ENCODE data around the gene ALG14.

DNA sequence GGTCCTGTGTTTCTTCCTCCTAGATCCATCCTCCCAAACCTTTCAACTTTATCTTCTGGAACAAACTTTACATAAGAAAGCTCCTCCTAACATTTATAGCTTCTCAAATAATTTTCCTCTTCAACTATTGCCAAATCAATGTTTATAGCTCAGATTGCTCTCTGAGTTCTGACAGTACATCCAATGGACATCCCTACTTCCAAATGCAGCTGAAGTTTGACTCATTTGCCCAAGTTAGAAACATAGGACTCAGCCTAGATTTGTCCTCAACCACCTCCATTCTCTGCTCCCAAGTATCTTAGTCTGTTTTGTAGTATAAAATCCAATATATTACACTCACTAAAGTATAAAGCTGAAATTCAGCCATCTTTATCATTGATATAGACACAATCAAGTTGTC is 62.6 kb downstream of the ALG14 start:
- TF ChIP-seq, protein P1, sequence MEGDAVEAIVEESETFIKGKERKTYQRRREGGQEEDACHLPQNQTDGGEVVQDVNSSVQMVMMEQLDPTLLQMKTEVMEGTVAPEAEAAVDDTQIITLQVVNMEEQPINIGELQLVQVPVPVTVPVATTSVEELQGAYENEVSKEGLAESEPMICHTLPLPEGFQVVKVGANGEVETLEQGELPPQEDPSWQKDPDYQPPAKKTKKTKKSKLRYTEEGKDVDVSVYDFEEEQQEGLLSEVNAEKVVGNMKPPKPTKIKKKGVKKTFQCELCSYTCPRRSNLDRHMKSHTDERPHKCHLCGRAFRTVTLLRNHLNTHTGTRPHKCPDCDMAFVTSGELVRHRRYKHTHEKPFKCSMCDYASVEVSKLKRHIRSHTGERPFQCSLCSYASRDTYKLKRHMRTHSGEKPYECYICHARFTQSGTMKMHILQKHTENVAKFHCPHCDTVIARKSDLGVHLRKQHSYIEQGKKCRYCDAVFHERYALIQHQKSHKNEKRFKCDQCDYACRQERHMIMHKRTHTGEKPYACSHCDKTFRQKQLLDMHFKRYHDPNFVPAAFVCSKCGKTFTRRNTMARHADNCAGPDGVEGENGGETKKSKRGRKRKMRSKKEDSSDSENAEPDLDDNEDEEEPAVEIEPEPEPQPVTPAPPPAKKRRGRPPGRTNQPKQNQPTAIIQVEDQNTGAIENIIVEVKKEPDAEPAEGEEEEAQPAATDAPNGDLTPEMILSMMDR (IDR thresholded peaks at IDR 0.05): no peak
- no peak for TF ChIP-seq POLR2A (IDR thresholded peaks at IDR 0.05)

Data from esophagus squamous epithelium (tissue), 4 donors.